Activated CD8-positive, alpha-beta memory T cell treated with anti-CD3 and anti-CD28 coated beads, Interleukin-2, amount 50 U/mL, for 1 hour (primary cell): Measurements from ENCODE around the gene FMN1.
"Not testable (repeated sequence)": the region's sequence is repeated elsewhere in the genome, so short reads cannot be mapped to it uniquely, and the experiment has no call there.

ENCODE experiments used
- DNase-seq: peaks from one replicate; pipeline ENCODE4 v3.0.0-alpha.2; 2020; ENCODE audit errors: extremely low read depth

The FMN1 gene

GRCh38 chr15:33089878-33090757, 104.4 kb downstream of the FMN1 start:
- DNase-seq, result no peak

DNA sequence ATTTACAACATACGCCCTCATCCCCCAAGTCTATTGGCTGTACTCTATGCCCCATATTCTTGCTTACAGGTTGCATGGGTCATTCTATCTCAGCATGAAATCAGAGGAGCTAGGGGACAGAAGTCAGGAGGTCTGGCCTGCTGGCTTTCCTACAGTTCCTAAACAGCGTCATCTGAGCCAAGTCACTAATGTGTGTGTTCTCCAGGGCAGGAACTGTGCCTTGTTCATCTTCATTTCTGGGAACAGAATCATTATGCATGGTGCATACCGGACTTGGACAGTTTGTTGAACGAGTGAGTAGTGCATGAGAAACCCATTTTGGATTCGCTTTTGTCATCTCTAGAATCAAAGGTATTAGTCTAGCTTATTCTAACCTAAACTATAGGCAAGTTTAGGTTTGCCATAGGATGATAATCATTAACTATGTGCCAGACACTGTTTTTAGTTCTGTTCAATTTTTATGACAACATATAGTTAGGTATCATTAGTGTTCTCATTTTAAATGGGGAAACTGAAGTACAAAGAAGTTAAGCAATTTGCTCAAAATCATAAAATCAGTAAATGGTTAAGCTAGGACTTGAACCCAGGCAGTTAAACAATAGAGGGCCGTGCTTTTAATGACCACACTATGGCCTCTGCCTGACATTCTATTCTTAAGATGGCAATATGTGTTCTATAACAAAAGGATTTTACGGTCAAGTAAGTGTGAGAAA, 105.2 kb downstream of the FMN1 start:
- DNase-seq, result no peak

GRCh38 chr15:33086500-33087121, 107.9 kb downstream of the FMN1 start:
- no peak for DNase-seq

DNA sequence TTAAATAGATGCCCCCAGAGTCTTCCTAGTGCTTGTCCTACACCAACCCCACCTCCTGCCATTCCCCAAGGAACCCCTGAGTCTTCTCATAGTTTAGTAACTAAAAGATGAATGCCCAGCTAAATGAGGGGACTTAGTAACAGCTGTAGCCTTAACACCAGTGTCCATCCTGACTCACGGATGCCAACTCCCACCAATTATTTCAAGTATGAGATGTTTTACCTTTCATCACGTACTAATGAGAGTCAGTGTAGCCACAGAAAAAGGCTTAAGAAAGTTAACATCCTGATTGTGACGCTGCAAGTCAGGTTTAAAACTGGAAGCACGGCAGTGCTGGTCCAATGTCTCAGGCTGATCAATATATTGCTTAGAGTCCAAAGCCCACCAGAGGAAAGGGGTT, 109.9 kb downstream of the FMN1 start:
- no peak for DNase-seq

- DNase-seq, result no peak
Measured at GRCh38 chr15:33083232-33084081, 111.1 kb downstream of the FMN1 start.

- DNase-seq, result no peak
Measured at GRCh38 chr15:33080006-33080405, 114.5 kb downstream of the FMN1 start.

DNA sequence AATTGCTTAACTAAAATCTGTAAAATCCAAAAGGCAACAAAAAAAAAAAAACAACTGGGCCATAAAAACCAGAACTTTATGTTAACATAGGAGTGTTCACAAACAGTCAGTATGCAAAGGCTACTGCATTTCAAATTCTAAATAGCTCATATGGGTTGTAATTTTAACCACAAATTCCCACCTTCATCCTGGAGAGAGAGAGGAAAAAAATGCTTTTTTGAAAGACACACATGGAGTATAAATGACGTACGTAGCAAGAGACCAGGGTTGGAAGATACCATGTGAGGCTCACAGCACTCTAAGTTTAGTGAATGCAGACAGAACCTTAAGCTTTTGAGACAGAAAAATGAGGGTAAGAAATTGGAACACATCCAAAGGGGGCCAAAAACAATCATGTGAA, 115.9 kb downstream of the FMN1 start:
- no peak for DNase-seq

DNA sequence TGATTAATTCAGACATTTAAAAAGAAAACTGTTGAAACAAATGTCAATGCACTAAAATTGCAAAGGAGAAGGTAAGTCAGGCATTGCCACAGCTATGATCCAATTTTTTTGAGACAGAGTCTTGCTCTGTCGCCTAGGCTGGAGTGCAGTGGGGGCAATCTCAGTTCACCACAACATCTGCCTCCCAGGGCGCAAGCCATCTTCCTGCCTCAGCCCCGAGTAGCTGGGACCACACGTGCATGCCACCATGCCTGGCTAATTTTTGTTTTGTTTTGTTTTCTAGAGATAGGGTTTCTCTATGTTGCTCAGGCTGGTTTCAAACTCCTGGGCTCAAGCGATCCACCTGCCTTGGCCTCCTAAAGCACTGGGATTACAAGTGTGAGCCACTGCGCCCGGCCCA, 117.6 kb downstream of the FMN1 start:
- DNase-seq, result no peak

DNA sequence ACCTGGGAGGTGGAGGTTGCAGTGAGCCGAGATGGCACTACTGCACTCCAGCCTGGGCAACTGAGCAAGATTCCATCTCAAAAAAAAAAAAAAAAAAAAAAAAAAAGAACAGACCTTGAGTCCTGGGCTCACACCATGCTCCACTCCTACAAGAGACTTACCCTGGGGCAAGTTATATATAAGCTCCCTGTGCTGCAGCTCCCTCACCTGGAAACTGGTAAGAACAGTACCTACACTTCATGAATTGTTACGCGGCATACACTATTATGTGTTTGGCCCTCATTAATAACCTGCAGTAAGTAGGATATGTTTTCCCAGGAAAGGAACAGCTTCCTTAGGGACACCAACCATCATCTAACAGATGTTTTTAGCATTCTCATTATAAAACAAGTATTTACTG, 119.6 kb downstream of the FMN1 start:
- DNase-seq, result no peak

GRCh38 chr15:33074212-33074611, 120.3 kb downstream of the FMN1 start:
- DNase-seq, result no peak

DNA sequence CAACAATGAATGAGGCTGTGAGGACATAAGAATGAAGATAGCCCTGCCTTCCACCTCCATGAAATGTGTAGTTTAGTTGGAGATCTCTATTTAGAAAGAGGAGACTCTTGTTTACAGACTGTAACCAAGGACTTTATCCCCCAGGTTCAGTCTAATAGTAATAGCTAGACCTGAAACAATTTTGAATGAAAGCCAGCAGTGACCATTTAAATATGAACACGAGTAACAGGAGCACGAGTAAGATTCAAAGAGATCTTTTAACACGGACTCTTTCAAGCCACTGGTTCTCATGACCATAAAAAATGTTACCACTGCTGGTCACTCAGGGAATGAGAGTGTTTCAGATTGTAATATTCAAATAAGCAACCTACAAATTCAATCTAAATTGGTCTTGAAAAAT, 123.1 kb downstream of the FMN1 start:
- DNase-seq, result no peak

DNA sequence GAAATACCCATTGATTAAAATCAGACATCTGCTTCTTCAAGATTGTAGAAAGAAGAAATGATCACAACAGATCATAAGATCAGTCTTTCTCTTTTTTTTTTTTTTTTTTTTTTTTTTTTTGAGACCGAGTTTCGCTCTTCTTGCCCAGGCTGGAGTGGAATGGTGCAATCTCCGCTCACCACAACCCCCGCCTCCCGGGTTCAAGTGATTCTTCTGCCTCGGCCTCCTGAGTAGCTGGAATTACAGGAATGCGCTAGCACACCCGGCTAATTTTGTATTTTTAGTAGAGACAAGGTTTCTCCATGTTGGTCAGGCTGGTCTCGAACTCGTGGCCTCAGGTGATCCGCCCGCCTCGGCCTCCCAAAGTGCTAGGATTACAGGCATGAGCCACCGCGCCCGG, 124.6 kb downstream of the FMN1 start:
- not testable (repeated sequence) for DNase-seq

DNA sequence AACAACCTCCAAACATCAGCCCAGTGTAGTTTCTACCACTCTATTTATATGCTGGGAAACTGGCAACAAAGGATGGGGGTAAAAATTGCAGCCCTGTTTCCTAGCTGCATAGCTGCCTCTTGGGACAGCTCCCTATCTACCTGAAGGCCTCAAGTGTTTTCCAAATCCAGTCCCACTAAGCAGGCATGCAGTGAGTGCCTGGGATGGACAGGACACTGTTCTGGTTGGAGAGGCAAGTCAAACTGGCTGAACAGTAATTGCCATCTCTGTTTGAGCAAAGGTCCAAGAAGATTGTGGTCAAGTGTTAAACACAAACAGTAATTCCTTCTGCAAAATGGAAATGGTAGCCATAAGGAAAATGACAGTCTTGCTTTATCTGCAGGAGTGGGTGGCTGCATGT, 125.4 kb downstream of the FMN1 start:
- no peak for DNase-seq

GRCh38 chr15:33068511-33068990, 126.0 kb downstream of the FMN1 start:
- no peak for DNase-seq

GRCh38 chr15:33068007-33068481, 126.5 kb downstream of the FMN1 start:
- no peak for DNase-seq

DNA sequence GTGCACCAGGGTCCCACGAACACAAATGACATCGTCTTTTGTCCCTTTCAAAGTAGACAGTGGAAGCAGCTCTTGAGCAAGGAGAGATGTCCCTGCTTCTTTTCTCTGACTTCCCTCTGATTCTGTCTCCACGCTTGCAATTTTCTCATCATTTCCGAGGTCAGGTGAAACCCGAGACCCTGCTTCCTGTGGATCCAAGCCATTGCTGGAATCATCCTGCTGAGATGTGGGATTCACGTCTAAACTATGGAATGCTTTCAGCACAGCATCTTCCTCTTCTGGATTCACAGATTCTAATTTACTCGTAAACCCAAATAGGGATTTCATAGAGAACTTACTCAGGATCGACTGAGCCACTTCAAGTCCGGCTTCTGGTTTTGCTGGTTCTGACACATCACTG, 127.1 kb downstream of the FMN1 start:
- DNase-seq, result no peak

DNA sequence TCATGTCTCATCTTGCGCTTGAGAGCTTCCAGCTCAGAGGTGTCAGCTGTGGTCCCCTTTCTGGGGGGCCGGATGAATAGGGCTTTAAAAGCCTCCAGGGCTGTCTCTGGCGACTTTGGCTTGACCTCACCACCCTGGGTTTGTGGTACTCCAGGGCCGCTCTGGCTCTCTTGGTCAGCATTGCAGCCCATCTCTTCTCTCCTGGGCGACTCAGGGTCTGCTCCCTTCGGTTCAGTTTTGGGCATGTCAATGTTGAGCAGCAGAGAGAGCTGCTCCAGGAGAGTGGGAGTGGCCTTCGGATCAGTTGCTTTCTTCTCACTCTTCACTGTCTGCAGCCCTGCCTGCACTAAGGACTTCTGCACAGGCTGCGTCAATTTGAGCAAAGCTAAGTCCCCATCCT, 127.9 kb downstream of the FMN1 start:
- DNase-seq, result no peak

- DNase-seq, result no peak
Measured at GRCh38 chr15:33064878-33065277, 129.6 kb downstream of the FMN1 start.

DNA sequence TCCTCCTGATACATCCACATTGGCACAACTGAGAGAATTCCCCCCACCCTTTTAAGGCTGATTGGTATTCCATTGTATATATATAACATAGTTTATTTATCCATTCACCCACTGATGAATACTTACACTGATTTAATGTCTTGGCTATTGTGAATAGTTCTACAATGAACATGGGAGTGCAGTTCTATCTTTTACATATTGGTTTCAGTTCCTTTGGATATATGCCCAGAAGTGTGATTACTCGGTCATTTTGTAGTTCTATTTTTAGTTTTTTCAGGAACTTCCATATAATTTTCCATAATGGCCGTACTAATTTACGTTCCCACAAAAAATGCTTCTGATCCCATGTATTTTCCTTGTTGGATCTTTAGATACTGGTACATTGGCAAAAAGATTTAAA, 135.3 kb downstream of the FMN1 start:
- no peak for DNase-seq

DNA sequence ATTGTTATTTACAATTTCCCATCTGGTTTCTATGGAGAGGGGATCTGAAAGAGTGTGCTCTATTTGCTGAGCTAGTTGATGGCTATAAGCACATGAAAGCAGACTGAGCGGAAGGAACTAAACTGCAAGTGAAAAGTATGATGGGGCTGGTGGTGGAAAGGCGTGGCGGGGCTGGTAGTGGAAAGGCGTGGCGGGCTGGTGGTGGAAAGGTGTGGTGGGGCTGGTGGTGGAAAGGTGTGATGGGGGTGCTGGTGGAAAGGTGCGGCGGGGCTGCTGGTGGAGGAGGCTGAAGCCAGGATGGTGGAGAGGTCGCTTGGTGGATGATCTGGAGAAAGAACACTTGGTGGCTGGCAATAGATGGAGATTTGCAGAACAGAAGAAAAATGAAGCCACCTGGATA, 136.7 kb downstream of the FMN1 start:
- DNase-seq, result no peak

DNA sequence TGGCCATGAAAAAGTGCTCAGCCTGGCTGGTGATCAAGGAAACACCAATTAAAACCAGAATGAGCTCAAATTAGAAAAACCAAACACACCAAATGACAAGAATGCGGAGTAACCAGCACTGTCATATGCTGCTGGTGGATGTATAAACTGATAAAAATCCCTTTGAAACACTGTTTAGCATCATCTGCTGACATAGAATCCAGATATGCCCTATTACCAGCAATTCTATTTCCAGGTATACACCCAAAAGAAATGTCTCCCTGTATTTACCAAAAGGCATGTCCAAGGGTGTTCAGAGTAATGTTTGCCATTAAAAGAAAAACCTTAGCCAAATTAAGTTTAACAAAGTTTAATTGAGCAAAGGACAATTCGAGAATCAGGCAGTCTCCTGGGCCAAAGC, 138.6 kb downstream of the FMN1 start:
- DNase-seq, result no peak

DNA sequence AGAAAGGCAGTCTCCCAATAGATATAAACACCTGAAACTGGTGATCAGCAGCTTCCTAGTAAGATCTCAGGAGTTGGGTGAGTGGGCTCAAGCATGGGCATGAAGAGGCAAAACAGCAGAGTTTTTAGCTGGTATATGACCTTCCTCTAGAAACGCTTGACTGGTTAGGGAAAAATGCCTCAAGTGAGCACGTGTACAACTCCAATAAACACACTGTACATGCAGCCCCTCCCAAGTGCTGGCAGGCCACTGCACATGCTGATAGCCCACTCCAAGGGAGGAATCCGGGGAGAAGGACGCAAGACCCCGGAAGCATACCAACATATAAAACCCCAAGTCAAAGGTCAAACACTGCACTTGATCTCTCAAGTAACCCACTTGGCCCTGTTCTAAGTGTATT, 143.0 kb downstream of the FMN1 start:
- no peak for DNase-seq
